GOT3 (cell line): ENCODE measurements around the gene THY1.
"Not testable (repeated sequence)": the region's sequence is repeated elsewhere in the genome, so short reads cannot be mapped to it uniquely, and the experiment has no call there.

Experiments
- DNase-seq: peaks from one replicate; lab custom pipeline; 2025; ENCODE audit warnings: mixed read lengths; lab: John Stamatoyannopoulos, UW

Gene THY1

DNA sequence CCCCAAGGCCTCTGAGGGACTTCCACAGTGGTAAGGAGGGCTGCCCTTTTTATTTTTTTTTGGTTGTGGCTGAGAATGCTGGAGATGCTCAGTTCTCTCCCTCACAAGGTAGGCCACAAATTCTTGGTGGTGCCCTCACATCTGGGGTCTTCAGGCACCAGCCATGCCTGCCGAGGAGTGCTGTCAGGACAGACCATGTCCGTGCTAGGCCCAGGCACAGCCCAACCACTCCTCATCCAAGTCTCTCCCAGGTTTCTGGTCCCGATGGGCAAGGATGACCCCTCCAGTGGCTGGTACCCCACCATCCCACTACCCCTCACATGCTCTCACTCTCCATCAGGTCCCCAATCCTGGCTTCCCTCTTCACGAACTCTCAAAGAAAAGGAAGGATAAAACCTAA, 4.2 kb downstream of the THY1 start:
- DNase-seq = no peak

DNA sequence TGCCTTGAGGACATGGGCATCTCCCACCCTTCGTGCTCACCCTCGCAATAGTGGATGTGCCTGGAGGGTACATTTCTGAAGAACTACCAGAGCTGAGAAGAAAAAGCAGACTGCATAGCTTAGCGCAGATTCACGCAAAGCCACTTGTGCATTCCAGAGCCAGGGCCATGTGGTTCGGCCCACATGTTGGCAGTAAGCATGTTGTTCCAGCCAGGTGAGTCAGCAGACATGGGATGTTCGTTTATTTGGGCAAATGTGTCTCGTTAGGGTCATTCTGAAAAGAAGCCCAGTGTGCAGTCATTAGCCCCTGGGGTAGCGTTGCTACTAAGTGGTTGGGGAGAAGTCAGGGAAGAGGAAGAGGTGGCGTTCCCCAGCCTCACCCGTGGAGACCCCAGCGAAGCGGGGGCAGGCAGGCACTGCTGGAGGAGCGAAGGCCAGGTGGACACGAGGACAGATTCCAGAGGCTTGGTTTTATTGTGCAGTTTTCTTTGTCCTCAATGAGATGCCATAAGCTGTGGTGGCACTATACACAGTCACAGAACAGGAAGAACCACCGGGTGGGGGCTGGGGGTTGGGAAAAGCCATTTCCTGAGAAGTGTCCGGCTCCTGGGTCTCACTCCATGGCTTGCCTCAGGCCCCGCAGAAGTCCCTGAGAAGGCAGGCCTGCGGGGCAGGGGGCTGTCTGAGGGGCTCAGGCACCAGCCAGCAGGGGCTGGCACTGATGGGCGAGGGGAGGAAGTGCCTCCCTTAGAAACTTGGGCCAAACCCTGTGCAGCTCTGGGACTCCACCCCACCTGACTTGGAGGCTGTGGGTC, 5.0 kb downstream of the THY1 start:
- no peak for DNase-seq

DNA sequence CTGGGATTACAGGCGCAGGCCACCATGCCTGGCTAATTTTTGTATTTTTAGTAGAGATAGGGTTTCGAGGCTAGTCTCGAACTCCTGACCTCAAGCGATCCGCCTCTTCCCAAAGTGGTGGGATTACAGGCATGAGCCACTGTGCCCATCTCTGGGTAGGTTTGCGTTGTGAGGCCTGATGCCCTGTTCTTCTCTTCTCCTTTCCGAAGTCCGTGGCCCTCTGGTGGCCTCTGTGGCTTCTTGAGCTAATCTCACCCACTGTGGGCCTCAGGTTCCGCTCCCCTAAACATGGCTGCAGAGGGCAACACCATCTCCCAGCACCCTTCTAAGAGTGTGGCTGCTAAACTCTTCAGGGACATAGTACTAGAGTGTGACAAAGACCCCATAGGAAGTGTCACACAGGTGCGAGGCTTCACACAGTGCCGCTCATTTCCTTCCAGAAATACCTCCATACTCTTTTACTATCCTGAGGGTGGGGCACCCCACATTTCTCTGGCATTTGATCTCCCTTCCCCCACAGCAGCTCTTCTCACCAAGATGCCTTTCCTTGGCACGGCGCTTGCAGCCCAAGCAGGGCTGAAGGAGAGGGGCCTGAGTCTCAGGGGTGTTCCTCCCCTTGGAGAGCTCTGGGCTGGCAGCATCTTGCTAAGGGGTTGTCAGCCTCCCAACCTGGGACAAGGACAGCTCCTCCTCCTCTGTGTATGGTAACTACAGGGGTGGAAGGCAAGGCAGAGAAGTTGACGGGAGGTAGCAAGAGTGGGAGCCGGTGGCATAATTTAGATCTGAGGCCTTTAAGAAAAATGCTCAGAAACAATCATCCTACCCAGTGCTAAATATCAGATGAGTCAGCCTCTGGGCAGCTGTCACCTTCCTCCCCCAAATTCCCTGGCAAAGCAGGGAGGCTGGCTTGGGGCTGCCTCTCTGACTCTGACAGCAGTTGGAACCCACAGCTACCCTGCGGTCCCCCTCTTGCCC, 6.1 kb downstream of the THY1 start:
- no peak for DNase-seq

DNA sequence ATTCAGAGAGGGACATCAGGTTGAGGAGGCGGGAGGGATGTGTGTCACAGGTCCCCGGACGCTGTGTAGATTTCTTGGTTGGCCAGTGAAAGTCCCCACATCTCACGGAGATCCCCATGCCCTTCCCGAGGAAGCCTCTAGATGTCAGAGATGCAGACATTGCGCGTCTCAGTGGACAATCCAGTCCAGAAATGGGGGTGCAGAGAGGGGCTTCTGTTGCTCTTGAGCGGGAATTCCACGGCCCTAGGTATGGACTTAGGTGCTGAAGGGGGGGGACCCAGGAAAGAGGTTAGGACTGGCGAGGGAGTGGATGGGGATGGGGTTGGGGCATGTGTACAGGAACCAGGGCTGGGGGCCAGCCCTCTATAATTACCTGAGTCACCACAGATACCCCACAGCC, 7.0 kb downstream of the THY1 start:
- no peak for DNase-seq

DNA sequence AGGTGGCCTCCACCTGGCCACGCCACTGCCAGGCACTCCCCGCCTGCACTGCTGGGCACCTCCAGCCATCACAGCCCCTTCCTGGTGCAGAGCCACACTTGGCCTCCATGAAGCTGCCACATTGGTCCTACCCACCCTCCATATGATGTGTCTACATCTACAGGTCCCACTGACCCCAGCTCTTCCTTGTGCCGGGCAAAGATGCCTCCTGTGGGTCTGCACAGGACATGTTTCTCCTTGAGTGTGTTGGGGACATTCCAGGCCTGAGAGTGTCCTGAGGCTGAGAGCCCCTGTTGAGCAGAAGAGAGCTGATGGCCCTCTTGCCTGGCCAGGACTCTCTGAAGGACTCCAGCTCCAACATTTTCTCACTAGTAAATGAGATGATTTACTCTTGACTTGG, 7.5 kb downstream of the THY1 start:
- no peak for DNase-seq

DNA sequence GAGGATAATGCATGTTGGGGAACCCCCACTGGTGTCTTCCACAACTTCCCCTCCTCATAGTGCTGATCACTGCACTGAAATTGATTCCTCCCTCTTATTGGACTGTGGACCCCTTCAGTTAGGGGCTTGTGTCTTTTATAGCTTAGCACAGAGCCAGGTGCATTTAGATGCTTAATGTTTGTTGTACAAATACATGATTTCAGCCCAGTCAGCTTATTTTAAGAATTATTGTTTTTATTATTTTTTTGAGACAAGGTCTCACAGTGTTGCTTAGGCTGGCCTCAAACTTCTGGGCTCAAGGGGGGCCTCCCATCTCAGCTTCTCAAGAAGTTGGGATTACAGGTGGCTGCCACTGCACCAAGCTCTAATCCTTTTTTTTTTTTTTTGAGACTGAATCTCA, 8.2 kb downstream of the THY1 start:
- no peak for DNase-seq

DNA sequence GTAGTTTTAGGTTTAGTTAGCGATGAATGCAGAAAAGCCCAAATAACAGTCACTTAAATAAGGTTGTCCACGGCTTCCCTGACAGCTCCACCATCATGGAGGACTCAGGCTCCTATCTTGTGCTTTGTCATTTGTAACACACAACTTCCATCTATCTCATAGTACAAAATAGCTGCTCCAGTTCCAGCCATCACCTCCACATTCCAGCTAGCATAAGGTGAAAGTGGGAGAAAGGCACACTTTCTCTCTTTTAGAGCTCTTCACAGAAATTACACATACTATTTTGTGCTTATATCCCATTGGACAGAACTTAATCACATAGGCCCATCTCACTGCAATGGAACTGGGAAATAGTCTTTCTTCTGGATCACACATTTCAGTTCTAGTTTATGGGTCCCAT, 8.7 kb downstream of the THY1 start:
- no peak for DNase-seq

DNA sequence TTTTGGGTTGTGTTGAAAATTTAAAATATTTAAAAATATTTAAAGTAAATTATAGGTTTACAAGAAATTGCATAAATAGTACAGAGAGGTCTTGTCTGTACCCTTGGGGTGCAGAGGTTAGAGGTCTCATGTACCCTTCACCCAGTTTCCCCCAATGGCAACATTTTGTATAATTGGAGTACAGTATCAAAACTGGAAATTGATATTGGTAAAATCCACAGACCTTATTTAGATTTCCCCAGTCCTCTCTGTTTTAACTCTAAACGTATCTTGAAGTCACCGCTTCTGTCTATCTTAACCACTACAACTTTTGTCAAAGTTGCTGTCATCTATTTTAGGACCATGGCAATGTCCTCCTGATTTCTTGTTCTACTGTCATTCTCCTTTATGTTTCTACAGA, 10.9 kb downstream of the THY1 start:
- DNase-seq = no peak

DNA sequence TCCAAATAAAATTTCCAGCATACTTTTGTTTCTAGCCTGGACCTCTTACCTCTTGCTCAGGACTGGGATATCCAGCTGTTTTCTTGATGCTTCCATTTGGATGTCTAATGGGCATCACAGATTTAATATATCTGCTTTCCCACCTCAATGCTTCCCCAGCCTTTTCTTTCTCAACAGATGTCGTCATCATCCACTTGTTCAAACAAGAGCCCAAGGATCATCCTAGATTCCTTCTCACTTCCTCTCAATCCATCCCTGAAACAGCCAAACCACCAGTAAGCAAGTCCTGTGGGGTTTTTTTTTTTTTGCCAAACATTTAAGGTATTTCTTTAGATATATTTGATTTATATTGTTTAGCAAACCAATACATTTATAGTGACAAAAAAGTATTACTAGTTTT, 12.5 kb downstream of the THY1 start:
- no peak for DNase-seq

DNA sequence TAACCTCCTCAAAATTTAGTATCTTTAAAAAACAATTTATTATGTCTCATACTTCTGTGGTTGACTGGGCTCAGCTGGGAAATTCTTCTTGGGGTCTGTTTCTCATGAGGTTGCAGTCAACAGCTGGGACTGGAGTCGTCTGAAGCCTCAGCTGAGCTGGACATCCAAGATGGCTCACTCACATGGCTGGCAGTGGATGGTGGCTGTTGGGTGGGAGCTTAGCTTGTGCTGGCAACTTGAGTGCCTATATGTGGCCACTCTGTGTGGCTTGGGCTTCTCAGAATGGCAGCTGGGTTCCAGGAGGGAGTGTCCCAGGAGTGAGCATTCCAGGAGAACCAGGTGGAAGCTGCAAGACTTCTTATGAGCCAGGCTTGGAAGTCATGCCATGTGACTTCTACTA, 13.2 kb downstream of the THY1 start:
- DNase-seq = no peak

DNA sequence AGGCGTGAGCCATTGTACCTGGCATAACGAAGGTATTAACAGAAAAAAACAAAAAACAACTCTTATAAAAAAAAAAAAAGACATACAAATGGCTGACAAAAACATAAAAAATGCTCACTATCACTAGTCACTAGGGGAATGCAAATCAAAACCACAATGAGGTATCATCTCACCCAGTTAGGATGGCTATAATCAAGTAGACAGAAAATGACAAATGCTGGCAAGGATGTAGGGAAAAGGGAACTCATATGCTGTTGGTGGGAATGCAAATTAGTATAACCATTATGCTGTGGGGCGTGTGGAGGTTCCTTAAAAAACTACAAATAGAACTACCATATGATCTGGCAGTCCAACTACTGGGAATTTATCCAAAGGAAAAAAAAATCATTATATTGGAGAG, 17.0 kb downstream of the THY1 start:
- DNase-seq = no peak

DNA sequence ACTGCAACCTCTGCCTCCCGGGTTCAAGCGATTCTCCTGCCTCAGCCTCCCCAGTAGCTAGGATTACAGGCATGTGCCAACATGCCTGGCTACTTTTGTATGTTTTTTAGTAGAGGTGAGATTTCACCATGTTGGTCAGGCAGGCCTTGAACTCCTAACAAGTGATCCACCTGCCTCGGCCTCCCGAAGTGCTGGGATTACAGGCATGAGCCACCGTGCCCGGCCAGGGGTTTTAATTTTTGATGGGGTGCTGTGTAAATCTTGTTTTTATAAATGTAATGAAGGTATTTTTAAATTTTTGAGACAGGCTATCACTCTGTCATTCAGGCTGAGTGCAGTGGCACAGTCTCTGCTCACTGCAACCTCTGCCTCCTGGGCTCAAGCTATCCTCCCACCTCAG, 17.5 kb downstream of the THY1 start:
- DNase-seq = not testable (repeated sequence)

DNA sequence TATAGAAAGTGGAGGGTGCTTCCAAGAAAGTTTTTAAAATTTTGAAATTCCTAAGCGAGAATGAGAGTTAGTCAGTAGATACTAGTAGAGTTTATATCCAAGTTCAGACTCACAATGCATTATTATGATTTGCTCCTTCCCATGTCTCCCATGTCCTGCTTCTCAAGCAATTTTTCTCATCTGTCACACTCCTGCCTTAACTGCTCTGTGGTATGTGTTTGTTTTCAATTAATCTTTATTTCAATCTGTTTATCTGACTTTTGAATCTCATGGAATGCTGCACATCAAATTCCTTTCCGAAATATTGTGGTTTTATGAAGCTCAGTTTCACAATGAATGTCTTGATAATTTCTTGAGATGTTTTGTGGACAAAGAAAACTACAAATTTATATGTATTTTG, 18.1 kb downstream of the THY1 start:
- DNase-seq = no peak

DNA sequence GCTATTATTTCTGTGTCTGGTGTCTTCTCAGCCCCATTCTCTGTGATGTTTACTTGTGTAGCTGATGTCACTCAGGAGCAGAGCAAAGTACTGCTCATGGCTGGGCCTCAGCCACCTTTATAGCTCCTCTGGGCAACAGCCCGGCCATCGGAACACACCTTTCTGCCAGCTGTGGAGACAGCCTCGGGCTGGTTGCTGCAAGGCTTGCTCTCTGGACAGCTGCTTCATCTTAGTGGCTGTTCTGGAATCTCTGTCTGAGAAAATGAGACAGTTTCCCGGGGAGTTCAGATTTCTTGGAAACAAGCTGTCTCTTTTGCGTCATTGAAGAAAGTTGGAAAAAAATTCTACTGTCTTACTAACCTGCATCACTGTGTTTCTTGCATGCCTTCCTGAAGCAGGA, 20.0 kb downstream of the THY1 start:
- DNase-seq = no peak

DNA sequence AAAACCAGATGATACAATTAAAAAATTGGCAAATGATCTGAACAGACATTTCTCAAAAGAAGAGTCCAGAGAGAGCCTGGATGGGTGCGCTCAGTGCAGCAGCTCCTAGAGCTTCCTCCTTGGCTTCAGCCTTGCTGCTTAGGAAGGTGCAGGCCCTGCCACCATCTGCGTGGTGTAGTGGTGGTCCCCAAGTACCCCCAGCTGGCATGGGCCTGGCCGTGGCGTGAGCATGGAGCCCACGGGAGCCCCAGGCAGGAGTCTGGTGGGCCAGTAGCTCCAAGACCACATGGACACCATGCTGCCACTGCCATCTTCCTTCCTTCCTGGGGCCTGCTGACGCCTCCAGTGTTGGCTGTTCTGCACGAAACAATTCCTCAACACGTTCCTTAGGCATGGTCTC, 20.5 kb downstream of the THY1 start:
- no peak for DNase-seq

DNA sequence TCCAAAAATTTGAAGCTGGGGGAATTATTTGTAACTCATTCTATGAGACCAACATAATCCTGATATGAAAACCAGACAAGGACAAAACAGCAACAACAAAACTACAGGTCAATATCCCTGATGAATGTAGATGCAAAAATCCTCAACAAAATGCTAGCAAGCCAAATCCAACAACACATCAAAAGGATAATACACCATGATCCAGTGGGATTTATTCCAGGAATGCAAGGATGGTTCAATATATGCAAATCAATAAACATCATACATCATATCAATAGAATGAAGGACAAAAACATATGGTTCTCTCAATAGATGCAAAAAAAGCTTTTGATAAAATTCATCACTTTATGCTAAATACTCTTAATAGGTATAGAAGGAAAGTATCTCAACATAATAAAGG, 22.1 kb downstream of the THY1 start:
- DNase-seq = no peak

DNA sequence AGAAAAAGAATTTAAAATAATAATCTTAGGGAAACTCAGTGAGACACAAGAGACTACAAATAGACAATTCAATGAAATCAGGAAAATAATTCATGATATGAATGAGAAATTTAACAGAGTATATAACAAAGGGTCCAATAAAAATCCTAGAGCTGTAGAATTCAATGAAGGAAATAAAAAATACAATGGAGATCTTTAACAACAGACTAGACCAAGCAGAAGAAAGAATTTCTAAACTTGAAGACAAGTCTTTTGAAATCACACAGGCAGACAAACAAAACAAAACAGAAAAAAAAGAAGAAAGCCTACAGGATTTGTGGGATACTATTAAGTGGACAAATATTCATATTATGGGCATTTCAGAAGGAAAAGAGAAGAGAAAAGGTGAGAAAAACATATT, 25.2 kb downstream of the THY1 start:
- no peak for DNase-seq

DNA sequence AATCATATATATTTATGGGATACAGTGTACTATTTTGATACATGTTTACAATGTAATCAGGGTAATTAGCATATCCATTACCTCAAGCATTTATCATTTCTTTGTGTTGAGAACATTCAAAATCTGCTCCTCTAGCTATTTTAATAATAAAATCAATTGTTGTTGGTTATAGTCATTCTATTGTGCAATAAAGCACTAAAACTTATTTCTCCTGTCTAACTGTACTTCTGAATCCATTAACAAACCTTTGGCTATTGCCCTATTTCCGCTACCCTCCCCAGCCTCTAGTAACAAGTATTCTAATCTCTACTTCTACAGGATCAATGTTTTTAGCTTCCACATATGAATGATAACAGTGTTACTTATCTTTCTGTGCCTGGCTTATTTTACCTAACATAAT, 26.1 kb downstream of the THY1 start:
- DNase-seq = no peak

DNA sequence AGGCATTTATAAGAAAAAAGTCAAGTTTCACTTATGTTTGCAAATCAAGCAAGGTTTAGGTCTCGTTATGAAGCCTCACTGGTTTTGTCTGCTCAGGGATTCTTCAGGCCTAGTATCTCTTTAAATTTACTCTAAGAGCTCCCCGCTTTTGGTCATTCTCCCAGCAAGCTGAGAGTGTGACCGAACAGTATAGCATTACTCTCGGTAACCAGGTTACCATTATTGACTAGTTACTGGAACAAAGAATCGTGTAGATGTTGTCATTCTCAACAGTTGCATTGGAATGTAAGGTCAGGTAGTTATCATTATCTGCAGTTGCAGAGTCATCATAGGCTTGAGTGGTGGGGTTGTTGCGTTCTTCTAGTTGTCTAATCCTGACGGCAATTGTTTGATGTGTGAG, 31.7 kb downstream of the THY1 start:
- no peak for DNase-seq

DNA sequence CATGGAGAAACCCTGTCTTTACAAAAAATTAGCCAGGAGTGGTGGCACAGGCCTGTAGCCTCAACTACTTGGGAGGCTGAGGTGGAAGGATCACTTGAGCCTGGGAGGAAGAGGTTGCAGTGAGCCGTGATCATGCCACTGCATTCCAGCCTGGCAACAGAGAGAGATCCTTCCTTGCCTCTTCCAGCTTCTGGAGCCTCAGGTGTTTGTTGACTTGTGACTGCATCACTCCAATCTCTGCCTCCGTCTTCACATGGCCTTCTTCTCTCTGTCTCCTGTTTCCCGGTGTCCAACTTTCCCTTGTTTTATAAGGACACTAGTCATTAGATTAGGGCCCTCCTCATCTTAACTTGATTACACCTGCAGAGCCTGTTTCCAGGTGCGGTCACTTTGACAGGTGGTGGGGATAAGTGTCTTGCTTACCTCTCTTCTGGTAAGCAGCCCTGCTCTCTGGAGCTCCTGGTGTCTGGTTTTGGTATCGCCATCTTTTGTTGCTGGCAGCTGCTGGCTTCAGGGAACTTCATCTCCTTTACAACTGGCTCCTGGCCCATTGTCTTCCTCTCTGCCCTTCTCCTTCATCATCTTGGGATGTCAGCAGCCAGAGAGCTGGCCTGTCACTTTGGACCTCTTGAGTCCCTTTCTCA, 33.2 kb downstream of the THY1 start:
- no peak for DNase-seq

DNA sequence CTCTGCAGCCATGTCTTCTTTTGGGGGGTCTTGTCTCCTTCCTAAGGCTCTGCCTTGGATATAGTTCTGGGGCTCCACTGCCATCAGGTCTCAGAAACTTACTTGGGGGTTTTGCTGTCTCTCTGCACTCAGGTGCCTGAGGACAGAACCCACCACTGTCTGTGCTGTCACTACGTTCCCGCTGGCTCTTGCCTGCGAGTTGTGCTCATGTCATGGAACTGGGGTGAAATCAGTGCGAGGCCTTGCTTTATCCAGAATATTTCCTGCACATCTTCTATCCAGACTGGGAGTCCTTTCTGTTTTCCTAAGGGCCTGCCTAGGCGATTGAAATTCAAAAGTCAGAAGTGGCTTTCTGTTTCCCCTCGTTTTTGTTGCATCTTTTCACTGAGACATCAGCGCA, 34.9 kb downstream of the THY1 start:
- no peak for DNase-seq

DNA sequence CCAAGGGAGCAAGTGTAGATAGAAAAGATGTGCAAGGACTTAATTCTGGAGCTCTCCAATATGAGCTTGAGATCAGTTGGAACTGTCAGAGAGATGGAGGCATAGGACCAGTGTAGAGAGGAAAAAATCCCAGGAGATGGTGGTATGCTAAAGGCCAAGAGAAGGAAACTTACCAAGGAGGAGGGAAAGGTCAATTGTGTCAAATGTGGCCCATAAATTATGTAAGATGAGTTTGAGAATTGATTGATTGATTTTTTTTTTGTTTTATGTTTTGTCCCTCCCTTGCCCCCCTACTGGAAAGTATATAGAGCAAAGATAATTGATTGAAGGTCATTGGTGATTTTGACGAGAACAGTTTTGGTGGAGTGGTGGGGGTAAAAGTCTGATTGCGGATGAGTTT, 38.6 kb downstream of the THY1 start:
- DNase-seq = no peak

DNA sequence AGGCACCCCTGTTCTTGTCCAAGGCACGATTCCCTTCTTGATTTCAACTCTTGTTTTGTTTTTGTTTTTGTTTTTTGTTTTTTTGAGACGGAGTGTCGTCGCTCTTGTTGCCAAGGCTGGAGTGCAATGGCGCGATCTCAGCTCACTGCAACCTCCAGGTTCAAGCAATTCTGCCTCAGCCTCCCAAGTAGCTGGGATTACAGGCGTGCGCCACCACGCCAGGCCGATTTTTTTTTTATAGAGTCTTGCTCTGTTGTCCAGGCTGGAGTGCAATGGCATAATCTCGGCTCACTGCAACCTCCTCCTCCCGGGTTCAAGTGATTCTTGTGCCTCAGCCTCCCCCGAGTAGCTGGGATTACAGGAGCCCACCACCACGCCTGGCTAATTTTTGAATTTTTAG, 40.5 kb downstream of the THY1 start:
- not testable (repeated sequence) for DNase-seq
